HG03565 (cell line): ENCODE results near the gene CIC.

Source experiments
- ATAC-seq: cut with Tn5 transposase; IDR thresholded peaks from one replicate; pipeline ENCODE4 v1.9.1; 2021; ENCODE audit warnings: mild to moderate bottlenecking, moderate library complexity; ENCODE audit not compliant: unreplicated experiment

Gene CIC

DNA sequence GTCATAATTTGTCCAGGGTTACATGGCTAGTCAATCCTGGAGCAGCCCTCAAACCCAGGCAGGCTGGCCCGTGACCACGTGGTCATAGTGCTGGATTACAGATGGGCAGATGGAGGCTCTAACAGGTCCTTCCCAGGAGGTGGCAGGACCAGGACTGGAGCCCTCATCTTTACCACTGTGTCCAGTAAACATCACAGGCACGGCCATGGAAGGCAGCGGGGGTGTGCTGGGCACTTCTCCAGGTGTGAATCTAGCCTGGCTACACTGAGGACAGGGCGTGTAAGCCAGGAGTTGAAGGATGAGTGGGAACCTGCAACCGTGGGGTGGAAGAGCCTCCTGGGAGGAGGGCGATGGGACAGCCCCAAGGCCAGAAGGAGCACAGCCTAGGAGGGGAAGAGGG is 6.1 kb downstream of the CIC start:
- no peak for ATAC-seq

DNA sequence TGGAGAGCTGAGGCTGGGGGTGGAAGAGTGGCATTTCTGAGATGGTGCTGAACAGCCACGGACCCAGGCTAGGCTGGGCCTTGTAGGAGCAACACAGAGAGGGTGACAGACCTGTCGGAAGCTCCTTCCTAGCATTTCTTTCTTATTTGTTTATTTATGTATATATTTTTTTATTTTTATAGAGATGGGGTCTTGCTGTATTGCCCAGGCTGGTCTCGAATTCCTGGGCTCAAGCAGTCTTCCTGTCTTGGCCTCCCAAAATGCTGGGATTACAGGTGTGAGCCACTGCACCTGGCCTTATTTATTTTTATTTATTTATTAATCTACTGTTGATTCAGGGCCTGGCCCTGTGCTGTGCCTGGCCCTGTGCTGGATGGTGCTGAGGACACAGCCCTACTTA is 6.5 kb downstream of the CIC start:
- ATAC-seq: no peak

DNA sequence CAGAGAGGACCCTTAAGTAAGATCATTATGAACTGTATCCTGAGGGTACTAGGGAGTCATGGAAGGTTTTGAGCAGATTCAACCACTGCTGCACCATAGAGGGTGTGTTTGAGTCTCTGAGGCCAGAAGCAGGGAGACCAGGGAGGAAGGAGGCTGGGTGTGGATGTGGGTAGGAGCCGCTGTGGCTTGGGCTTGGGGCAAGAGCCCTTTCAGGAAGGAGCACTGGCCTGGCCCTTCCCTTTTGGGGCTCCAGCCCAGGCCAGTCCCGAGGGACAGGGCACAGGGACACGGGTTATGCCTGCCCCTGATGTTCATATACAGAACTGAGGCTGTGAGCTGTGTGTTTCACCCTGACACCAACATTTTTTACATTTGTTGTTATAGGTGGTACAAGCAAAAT is 7.2 kb downstream of the CIC start:
- ATAC-seq: no peak

DNA sequence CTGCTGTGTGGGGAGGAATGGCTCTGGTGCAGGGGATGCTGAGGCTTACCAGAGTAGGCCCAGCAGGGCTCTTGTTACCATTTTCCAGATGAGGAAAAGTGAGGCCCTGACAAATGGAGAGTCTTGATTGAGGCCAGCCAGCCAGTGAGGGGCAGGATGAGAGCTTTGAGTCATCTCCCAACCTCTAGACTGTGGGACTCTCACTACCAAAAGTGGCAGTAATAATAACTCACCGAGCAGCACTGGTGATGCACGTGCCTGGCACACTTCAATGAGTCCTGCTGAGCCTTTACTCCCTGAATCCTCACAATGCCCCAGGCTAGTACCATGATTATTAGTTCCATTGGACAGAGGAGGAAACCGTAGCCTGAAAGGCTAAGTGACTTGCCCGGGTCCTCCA is 7.8 kb downstream of the CIC start:
- no peak for ATAC-seq

DNA sequence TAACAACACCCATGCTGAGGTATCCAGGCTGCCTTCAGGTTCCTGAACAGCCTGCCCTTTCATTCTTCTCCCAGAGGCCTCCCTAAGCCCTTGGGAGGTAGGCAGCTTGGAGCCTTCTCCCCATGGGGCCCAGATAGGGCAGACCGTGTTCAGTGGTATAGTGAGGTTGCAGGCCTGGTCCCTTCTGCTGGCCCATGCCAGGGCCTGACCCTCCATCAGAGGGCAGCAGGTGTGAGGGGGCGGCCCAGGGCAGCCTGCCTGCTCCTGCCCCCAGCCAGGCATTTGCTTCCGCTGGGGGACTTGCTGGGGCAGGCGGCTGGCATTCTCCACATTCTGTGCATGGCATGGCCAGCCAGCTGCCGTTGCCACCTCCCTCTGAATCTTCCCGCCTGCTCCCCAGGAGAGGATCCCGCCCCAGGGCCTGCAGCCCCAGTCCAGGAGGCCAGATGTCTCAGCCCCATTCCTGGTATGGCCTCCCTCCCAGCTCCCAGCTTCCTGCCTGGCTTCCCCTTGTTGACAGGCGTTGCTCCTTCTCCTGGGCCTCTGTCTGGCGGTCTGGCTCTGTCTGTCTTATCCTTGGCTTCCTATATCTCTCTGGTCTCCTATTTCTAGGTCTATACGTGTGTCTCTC is 8.9 kb downstream of the CIC start:
- ATAC-seq: no peak

DNA sequence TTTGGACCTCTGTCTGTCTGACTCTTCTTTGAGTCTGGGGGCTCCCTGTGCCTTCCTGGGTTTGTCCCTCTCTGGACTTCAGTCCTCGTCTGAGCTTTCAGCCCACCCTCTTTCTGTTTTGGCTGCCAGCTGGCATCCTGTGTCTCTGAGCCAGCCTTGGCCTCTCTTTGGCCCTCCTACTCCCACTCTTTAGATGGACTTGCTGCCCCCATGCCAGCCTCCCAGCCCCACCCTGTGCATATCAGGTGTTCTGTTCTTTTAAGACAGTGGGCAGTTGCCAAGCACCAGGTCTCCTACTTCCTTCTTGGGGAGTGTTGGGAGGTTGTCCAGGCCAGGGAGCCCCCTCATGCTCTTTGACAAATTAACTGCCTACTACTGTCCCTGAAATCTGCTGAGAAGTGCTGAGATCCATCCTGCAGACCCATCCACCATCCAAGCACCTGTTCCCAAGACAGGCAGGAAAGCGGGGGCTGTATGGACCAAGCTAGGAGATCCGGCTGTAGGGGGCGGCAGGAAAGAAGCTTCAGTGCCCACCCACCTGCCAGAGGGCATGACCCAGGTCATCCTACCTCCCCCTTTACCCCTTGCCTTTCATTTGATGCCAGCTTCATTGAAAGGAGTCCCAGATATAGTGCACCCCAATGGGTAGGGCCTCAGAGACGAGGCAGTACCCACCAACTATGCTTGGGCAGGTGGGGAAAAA is 9.6 kb downstream of the CIC start:
- no peak for ATAC-seq

DNA sequence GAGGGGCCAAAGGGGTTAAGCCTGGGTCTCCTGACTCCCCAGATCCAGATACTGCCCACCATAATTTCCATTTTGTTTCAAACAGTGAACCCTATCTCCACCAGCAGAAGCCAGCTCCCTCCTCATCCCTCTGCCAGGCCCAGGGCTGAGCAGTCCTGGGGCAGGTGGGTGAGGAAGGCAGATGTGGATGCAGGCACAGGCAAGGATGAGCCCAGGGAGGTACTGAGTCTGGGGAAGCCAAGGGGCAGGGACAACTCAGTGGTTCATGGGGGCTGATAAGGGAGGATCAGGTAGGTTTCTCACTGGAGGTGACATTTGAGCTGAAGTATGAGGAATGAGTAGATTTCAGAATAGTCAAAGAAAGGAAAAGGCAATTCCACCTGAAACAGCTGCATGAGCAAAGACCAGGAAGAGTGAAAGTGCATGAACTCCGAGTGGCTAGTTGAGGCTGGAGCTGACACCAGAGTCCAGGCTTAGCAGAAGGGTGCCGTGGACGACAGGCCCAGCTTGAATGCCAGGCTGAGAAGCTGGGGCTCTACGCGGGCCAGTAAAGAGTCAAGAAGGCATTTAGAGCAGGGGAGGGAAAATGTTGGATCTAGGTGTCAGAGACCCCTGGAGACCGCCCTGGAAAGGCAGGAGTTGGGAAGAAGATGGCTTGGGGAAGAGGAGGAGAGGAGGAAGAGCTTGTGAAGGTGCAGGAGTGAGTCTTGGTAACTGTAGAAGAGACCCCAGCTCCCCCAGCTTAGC is 10.3 kb downstream of the CIC start:
- ATAC-seq: no peak

DNA sequence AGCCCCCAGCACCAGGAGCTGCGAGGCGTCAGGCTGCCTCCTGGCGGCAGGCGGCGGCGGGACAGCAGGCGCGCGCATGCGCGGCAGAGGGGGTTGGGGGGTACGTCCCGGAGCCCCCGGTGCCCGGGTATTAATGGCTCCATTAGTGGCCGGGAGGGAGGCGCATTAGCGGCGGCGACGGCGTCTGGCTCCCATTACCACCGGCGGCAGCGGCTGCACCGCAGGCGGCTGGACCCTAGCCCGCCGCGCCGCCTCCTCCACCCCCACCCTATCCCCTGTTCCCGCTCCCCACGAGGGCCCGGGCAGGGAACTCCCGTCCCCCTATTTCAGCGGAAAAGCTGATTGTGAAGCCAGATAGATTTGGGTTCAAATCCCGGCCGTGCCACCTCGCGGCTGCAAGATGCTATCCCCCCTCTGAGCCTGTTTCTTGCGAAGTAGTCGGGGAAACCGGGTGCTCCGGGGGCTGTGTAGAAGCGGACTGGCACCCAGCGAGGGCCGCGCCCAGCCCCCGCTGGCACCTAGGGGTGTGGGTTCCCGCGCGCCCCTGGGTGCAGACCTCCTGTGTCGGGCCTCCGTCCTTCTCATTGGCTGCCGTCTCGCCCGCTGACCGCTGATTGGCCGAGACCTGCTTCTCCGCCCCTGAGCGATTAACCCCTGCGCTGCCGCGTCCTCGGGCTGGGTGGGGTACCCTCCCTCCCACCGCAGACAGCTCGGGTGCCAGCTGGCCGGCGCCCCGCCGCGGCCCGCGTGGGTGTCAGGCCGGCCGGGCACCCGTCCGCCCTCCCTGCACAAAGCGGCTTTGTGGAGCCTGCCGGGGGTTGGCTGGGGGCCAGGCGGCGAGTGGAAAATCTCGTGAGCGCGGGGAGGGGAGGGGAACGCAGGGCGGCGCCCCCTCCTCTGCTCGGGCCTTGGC is 11.1 kb downstream of the CIC start:
- no peak for ATAC-seq

DNA sequence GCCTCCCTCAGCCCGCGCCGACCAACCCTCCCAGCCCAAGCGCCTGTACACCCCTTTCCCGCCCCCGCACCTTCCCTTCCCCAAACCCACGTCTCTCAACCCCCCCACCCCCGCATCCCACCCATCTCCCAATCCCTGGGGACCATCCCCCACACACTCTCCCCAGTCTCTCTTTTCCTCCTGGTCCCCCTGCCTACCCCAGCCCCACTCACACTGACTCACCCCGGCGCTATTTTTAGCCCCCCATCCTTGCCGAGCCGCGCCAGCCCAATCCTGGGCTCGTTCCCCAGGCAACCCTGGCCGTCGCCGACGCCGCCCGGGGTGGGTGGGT is 11.7 kb downstream of the CIC start:
- ATAC-seq: no peak

DNA sequence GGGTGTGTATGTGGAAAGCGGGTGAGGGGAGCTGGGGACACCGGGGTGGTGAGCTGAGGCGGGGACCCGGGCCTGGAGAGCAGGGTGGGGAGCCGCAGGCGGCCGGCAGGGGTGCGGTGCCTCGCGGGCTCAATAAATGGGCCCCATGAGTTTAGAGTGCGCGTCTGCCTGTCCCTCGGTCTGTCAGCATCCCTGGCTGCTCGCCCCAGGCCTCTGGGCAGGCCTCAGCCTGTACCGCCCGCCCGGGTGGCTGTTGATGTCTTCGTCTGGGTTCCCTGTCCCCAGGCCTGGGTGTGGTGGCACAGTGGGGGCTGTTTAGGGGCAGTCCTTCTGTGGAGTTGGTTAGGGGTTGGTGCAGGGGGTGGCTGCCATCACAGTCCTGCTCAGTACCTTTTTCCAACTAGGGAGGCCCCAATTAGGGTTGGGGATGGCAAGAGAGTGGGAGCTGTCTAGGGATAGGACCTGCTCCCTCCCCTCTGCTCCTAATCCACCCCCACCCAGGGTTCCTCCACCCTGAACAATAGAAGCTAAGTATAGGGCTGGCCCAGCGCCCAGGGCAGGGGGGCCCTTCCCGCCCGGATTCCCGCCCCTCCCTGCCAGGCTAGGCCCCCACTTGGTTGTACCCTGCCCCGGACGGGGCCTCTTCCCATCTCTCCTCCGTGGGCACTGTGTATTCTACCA is 12.2 kb downstream of the CIC start:
- ATAC-seq: no peak

DNA sequence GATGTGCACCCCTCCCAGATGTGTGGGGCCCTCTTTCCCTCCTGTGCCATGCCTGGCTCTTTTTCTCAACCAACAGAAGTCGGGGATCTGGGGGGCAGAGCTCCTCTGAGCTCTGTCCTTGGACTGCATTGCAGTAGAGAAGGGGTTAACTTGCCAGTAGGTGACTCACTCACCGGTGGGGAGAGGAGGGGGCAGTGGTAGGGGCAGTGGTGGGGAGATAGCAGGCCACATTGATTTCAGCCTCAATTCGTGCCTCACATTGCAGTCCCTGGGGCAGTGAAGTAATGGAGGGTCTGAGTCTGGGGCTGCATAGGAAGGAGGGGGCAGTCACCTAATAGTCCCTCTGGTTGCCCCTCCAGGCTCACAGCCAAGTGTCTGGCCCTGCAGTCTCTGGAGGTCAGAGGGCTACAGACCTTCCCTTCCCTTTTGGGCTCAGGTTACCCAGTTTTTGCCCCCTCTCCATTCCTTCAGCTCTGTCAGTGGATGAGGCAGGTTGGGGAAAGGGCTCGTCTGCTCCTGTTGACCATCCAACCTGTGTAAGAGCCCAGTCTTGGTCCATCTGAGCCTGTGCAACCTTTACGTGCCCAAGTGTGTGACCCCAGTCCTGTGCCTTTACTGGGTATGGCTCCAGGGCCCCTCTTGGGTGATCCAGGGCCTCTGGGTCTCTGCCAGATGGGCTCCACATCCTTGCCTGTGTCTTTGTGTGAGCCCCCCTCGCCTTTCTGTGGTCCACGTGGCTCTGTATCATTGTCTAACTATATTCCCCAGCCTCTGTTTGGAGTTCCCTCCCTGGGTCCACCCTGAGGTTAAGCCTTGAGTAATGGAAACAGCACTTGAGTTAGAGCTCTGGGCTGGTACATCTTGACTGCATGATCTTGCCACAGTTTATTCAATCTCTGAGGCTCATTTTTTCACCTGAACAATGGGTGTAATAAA is 13.0 kb downstream of the CIC start:
- ATAC-seq: no peak

DNA sequence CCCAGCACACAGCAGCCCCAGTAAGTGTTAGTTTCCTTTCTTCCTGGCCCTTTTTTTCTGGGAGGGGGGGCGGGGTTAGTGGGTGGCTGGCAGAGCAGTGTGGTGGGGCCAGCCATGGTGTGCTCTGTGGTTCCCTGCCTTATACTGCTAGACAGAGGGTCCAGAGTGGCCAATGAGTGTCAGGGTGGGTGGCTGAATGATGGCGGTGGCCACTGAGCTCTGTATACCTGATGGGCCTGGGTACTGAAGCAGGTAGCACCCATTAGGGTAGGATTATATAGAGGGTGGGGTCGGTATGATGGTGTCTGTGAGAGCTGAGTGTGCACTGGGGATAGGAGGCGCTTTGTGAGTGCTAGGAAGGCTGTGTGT is 13.8 kb downstream of the CIC start:
- no peak for ATAC-seq

DNA sequence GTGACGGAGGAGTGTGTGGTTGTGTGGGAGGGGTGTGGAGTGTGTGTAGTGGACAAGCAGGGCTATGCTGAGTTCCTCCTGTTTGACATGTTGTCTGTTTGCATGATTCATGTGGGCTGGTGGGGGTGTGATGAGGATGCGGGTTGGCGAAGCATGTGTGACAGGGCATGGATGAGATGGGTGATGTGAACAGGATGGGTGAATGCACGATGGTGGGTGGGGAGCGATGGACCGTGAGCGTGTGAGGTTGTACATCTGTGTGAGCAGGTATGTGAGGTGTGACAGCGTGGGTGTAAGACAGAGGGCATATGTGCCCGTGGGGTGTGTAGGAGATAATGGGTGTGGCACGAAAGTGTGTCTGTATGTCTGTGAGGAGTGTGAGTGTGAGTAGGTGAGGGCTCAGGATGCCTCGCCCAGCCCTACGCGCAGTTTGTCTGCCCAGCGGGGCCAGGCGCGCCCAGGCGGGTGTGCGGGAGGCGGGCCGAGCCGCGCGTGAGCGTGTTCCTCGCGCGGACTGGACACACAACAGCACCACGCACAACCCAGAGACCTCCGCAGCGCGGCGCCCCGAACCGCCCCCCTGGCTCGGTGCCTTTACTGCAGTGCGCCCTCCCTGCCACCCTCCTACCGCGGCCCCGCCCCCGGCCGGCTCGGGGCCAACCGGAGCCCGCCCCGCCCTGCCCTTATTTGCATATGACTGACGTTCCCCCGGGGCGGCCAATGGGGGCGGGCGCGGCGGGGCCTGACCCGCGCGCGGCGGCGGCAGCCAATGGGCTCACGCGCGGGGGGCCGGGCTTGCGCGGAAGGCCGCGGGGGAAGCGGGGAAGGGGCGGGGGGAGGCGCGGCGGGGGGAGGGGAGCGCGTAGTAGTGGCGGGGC is 14.4 kb downstream of the CIC start:
- ATAC-seq: peak; percentile 34

DNA sequence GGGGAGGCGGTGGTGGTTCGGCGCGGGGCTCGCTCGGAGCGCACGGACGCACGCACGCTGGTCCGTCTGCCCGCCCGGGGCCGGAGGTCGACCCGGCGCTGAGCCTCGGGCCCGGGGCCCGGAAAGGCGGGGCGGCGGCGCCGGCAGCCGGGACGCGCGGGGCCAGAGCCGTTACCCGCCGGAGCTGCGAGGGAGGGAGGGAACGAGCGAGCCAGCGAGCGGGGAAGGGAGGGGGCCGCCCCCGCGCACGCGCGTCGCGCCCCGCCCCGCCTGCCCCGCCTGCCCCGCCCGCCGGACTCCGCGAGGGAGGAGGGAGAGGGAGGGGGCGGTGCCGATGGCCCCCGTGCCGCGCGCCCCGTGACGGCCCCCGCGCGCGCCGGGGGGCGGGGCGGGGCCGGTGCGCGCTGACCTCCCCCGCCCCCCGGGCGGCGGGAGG is 15.0 kb downstream of the CIC start:
- ATAC-seq: peak; percentile 24

DNA sequence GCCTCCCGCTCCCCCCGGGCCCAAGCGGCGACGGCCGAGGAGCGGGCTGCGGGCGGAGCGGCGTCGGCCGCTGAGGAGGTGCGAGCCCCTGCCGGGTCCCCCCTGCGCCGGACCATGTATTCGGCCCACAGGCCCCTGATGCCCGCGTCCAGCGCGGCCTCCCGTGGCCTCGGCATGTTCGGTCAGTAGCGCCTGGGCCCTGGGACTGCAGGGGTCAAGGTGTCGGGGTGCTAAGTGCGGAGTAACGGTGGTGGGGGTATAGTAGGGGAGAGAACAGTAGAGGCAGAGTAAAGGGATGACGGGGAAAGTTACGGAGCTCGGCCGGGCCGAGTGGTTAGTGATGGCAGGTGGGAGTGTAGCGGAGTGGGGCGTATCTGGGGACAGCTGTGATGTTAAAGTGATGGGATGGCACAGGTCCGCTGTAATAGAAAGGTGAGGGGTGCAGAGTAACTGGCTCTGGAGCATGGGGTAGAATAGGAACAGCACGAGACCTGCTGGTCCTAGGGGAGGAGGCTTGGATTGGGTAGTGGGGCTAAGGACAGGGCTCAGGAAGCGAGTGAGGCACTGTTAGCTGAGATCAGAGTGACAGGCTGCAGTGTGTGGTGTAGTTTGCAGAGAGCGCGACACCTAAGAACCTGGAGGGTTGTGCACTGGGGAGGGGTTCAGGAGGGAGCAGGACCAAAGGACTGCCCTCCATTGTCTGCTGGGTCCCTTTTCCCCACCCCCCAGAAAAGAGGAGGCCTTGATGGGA is 15.7 kb downstream of the CIC start:
- ATAC-seq: no peak

DNA sequence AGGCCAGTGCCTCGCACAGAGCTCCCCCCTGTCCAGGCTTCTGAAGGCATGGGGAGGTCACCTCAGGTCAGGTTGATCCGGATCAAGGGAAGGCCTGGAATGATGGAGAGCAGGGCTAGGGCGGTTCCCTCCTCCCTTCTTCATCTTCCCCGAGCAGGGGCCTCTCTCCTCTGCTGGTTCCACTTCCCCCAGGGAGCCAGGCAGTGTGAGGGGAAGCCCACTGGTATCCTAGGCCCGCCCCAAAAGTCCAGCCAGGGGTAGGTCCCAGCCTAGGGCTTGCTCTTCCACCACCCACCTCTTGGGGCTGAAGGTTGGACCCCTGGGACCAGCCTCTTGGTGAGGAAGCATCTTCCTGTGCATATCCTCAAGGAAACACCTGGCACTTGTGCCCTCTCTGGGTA is 16.5 kb downstream of the CIC start:
- ATAC-seq: no peak

DNA sequence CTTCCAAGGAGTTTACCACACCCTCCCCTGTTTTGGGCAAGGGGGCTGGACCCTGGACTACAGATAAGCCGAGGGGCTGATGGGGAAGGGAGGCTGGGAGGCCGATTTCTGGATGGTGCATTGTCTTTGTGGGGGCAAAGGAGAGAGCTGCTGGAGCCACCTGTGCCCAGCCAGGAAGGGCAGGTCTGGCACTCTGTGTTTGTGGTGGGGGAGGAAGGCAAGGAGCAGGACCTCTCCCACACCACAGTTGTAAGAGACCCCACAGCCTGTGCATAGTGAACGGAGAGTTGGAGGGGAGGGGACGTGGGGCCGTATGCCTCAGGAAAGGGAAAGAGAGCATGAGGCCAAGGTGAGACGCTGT is 16.9 kb downstream of the CIC start:
- no peak for ATAC-seq

DNA sequence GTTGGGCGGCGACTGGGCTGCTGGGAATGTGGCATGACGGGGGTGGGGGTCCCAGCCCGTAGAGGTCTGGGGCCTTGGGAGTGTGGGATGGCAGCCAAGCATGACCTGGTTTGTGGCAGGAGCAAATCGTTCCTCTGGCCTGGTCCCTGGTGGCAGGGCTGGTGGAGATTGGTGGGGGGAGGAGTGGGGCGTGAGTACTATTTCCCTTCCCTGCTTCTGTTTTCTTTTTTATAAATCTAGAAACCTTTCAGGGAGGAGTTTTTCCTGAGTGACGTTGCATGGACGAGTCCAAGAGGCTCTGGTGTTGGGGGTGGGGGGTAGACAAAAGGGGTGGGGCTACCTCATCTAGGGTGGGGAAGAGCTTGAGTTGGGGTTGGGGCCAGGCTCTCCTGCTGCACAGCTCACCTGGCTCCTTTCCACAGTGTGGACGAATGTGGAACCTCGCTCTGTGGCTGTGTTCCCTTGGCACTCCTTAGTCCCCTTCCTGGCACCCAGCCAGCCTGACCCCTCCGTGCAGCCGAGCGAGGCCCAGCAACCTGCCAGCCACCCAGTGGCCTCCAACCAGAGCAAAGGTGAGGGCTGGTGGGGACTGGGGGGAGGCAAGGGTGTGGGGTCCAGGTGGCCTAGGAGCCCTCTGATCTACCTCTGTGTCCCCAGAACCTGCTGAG is 17.4 kb downstream of the CIC start:
- no peak for ATAC-seq
